Effector memory CD4-positive, alpha-beta T cell (primary cell): ENCODE results near the gene SSC4D.
A peak's percentile ranks its signal among the peaks of the same experiment; 100 is the strongest.
"Not testable (repeated sequence)": the region's sequence is repeated elsewhere in the genome, so short reads cannot be mapped to it uniquely, and the experiment has no call there.

ENCODE experiments used
- DNase-seq, 3 donors: peaks; one replicate each; pipeline ENCODE4 v3.0.0-alpha.2; 2020
- H3K27ac ChIP-seq: 2 replicates; pipeline ENCODE4 v1.7.0; 2013; ENCODE audit warnings: mild to moderate bottlenecking, low read length, moderate library complexity; ENCODE audit not compliant: insufficient read depth, poor library complexity, severe bottlenecking
- H3K27me3 ChIP-seq: replicated peaks from 2 replicates; pipeline ENCODE4 v1.7.0; 2013; ENCODE audit warnings: mild to moderate bottlenecking, low read length; ENCODE audit not compliant: insufficient read depth, control insufficient read depth, poor library complexity, severe bottlenecking
- H3K36me3 ChIP-seq: 2 replicates; pipeline ENCODE4 v1.7.0; 2013; ENCODE audit warnings: mild to moderate bottlenecking, low read length, moderate library complexity; ENCODE audit not compliant: control insufficient read depth, insufficient read depth
- H3K4me1 ChIP-seq: 2 replicates; pipeline ENCODE4 v1.7.0; 2013; ENCODE audit warnings: low read length, mild to moderate bottlenecking; ENCODE audit not compliant: control insufficient read depth, insufficient read depth, poor library complexity, severe bottlenecking
- H3K4me3 ChIP-seq: 2 replicates; pipeline ENCODE4 v1.7.0; 2013; ENCODE audit warnings: low read length, low read depth, mild to moderate bottlenecking; ENCODE audit not compliant: insufficient read depth, poor library complexity, severe bottlenecking
- H3K9me3 ChIP-seq: 2 replicates; pipeline ENCODE4 v1.7.0; 2013; ENCODE audit warnings: mild to moderate bottlenecking, low read length, moderate library complexity; ENCODE audit not compliant: control insufficient read depth
- total RNA-seq, 3 donors: gene quantifications; one replicate each; lab custom pipeline; 2026; lab: John Stamatoyannopoulos, UW

Gene SSC4D
- 0.09 to 0.19 (median 0.17) reads per million in 3 donors for total RNA-seq

DNA sequence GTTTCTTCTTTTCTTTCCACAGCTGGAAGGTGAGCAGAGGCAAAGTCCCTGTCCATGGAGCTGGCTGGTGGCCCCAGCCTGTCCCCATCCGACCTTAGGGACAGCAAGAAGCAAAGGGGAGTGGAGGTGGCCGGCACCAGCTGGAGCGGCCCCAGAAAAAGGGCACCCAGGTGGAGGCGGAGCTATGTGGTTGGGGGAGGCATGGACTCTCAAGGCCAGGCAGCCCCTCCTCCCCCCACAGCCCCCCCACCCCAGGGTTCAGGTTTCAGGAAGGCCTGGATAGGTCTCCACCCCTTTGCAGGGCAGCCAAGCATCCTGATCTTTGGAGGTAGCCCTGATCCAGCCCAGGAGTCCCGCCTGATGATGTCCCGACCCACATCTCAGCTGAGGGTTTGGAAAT is at the start of gene SSC4D:
SSC4D (minus strand) TSS at position 161 of the 400 bp plus-strand sequence. CDS start 5,258 bp downstream, outside the sequence.
- no peak within 1 kb of the TSS for H3K4me3 ChIP-seq
- no peaks in the 10 kb centered on the region for H3K9me3 ChIP-seq
- no peaks in the 10 kb centered on the region for H3K36me3 ChIP-seq
- H3K27ac ChIP-seq = no peak within 1 kb of the TSS
- DNase-seq = no peak
- no peaks in the 10 kb centered on the region for H3K4me1 ChIP-seq
- H3K27me3 ChIP-seq = no peaks in the 10 kb centered on the region

- not testable (repeated sequence) for DNase-seq, H3K4me1 ChIP-seq, H3K9me3 ChIP-seq, H3K36me3 ChIP-seq, H3K4me3 ChIP-seq, H3K27ac ChIP-seq, H3K27me3 ChIP-seq
Measured at GRCh38 chr7:76458504-76458903, 49.0 kb upstream of the SSC4D start.

DNA sequence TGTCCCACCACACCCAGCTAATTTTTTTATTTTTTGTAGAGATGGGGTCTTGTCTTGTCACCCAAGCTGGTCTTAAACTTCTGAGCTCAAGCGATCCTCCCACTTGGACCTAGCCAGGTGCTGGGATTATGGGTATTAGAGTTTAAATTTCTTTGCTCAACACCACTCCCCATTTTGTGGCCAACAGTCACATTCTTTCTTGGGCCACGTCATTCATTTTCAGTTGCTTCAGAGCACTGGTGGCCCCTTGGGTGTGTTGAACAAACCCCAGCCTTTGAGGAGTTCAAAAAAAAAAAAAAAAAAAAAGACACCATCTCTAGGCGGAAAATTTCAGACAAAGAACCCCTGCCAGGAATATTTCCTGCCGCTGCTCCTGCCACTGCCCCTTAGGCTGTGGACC is 47.5 kb upstream of the SSC4D start:
- not testable (repeated sequence) for H3K27ac ChIP-seq, H3K9me3 ChIP-seq, H3K4me3 ChIP-seq, DNase-seq, H3K36me3 ChIP-seq, H3K4me1 ChIP-seq, H3K27me3 ChIP-seq

GRCh38 chr7:76445577-76446008 is 36.1 kb upstream of the SSC4D start:
- not testable (repeated sequence) for H3K4me1 ChIP-seq, DNase-seq, H3K4me3 ChIP-seq, H3K9me3 ChIP-seq, H3K36me3 ChIP-seq, H3K27me3 ChIP-seq, H3K27ac ChIP-seq

- not testable (repeated sequence) for H3K9me3 ChIP-seq, DNase-seq, H3K4me1 ChIP-seq, H3K27me3 ChIP-seq, H3K36me3 ChIP-seq, H3K4me3 ChIP-seq, H3K27ac ChIP-seq
Measured at GRCh38 chr7:76443846-76444245, 34.3 kb upstream of the SSC4D start.

GRCh38 chr7:76442664-76443446 is 33.4 kb upstream of the SSC4D start:
- H3K9me3 ChIP-seq, H3K27ac ChIP-seq, H3K27me3 ChIP-seq, H3K4me1 ChIP-seq, H3K4me3 ChIP-seq, DNase-seq, H3K36me3 ChIP-seq: not testable (repeated sequence)

GRCh38 chr7:76441792-76442191 is 32.3 kb upstream of the SSC4D start:
- H3K4me3 ChIP-seq = not testable (repeated sequence)

DNA sequence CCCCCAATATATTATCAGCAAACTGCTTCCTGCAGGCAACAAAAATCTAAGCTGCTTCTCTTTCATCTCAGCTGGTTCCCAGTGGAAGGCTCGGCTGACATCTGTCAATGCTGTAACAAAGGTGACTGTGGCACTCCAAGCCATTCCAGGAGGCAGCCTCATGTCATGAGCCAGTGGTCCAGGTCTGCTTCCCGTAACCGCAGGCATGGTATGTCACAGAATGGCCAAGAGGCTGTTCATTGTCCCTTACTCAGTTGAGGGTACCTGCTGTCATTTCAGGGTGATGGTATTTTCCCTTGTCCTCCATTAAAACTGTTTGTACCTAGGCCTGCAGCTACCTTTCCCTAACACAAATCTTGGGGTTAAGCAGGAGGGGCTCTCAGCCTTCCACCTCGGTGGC is 30.9 kb upstream of the SSC4D start:
- not testable (repeated sequence) for H3K9me3 ChIP-seq, H3K27ac ChIP-seq, H3K36me3 ChIP-seq, H3K27me3 ChIP-seq, H3K4me1 ChIP-seq, H3K4me3 ChIP-seq, DNase-seq

More at GRCh38 chr7:76441792-76442191, 32.3 kb upstream of the SSC4D start:
- not testable (repeated sequence) for H3K27ac ChIP-seq, H3K36me3 ChIP-seq, DNase-seq, H3K27me3 ChIP-seq, H3K4me1 ChIP-seq, H3K9me3 ChIP-seq

GRCh38 chr7:76439120-76439888 is 29.8 kb upstream of the SSC4D start:
- H3K4me1 ChIP-seq, H3K36me3 ChIP-seq, H3K27me3 ChIP-seq, H3K9me3 ChIP-seq, DNase-seq, H3K27ac ChIP-seq, H3K4me3 ChIP-seq: not testable (repeated sequence)

- not testable (repeated sequence) for H3K36me3 ChIP-seq, H3K9me3 ChIP-seq, H3K4me1 ChIP-seq, H3K27ac ChIP-seq, H3K27me3 ChIP-seq, H3K4me3 ChIP-seq
- peak in 1 of 3 donors; percentile 10 for DNase-seq
Measured at GRCh38 chr7:76437873-76438272, 28.4 kb upstream of the SSC4D start.
